Spleen (tissue), 11 donors: ENCODE results near the gene SCN9A. TPM values are rescaled to one million over a fixed set of nuclear protein-coding genes. Genes with fewer than 3 reads are reported as not detected.

Experiments
- DNase-seq: peaks from one replicate; pipeline ENCODE4 v3.0.0-alpha.2; 2020
- H3K27ac ChIP-seq, 8 donors: fragments of 200-600 bp; sonication (generic) in 7 of 8; 1 replicate in 4 of 8; 2 replicates in 4 of 8; pipeline versions ENCODE4 v1.5.0 to v1.8.0; 2016 to 2021; ENCODE audit warnings: inconsistent platforms in 4 of 8, mild to moderate bottlenecking in 4 of 8, moderate library complexity in 1 of 8
- H3K27me3 ChIP-seq, 7 donors: fragments of 200-600 bp; sonication (generic) in 6 of 7; replicated peaks in 1 of 7; 1 replicate in 4 of 7; 2 replicates in 3 of 7; pipeline versions ENCODE4 v1.5.0 to v1.8.0; 2016 to 2021; ENCODE audit warnings: inconsistent platforms in 3 of 7, mild to moderate bottlenecking in 1 of 7
- H3K36me3 ChIP-seq, 6 donors: fragments of 200-600 bp; sonication (generic) in 5 of 6; 1 replicate in 4 of 6; 2 replicates in 2 of 6; pipeline versions ENCODE4 v1.5.0 to v1.8.0; 2016 to 2021; ENCODE audit warnings: inconsistent platforms in 2 of 6
- H3K4me1 ChIP-seq, 6 donors: fragments of 200-600 bp; sonication (generic) in 5 of 6; 1 replicate in 3 of 6; 2 replicates in 3 of 6; pipeline versions ENCODE4 v1.5.0 to v1.8.0; 2016 to 2021; ENCODE audit warnings: inconsistent platforms in 3 of 6
- H3K4me3 ChIP-seq, 8 donors: fragments of 200-600 bp; sonication (generic) in 7 of 8; 1 replicate in 4 of 8; 2 replicates in 4 of 8; pipeline versions ENCODE4 v1.5.0 to v1.8.0; 2016 to 2021; ENCODE audit warnings: inconsistent platforms in 4 of 8, mild to moderate bottlenecking in 4 of 8, moderate library complexity in 2 of 8
- H3K9me3 ChIP-seq, 8 donors: fragments of 200-600 bp; sonication (generic) in 7 of 8; 1 replicate in 4 of 8; 2 replicates in 4 of 8; pipeline versions ENCODE4 v1.5.0 to v1.8.0; 2016 to 2021; ENCODE audit warnings: inconsistent platforms in 4 of 8
- CTCF ChIP-seq, 11 experiments: fragments of 200-600 bp in 7 of 11; fragments of 450-650 bp in 4 of 11; sonication (generic) in 4 of 11; IDR thresholded peaks in 8 of 11; conservative IDR thresholded peaks in 3 of 11; 1 replicate in 7 of 11; 2 replicates in 4 of 11; pipeline versions ENCODE4 v1.4.0 to v1.8.0; 2016 to 2021; ENCODE audit warnings: antibody characterized with exemption in 11 of 11, inconsistent platforms in 4 of 11, mild to moderate bottlenecking in 1 of 11
- POLR2A ChIP-seq, 3 donors: fragments of 450-650 bp; IDR thresholded peaks; one replicate each; pipeline ENCODE4 v1.5.1; 2017; ENCODE audit warnings: antibody characterized with exemption in 3 of 3, mild to moderate bottlenecking in 1 of 3
- POLR2AphosphoS5 ChIP-seq, 3 donors: sonication (generic); formaldehyde crosslinking; IDR thresholded peaks; one replicate each; pipeline ENCODE4 v1.5.1; 2017; ENCODE audit warnings: antibody characterized with exemption in 3 of 3
- WGBS, 5 donors: extraction: QIAGEN DNeasy Blood & Tissue Kit in 3 of 5; methylation state at CpG; one replicate each; pipeline versions ENCODE4 v1.1.5 to v1.1.7; 2013 to 2018; 5-methylcytosine and 5-hydroxymethylcytosine counted together
- intact Hi-C: fragments of 100-400 bp; cut with DNase I; formaldehyde crosslinking; loops from one replicate; pipeline ENCODE4 v1.15.0; 2023; ENCODE audit warnings: low total_unique reads
- polyA plus RNA-seq, 3 donors: library from polyadenylated mRNA; stranded (reverse); fragments of 200-250 nt; gene quantifications; one replicate each; pipeline ENCODE4 v1.2.1, GENCODE V29; 2013
- total RNA-seq, 7 donors: library from RNA; depleted of rRNA in 3 of 7; stranded (reverse); fragments of >200 nt in 3 of 7; fragmentation: NEBNext Ultra II Directional in 4 of 7; extraction: Animal tissue kit (Norgen Biotek cat#: 25700) in 4 of 7; gene quantifications; one replicate each; pipeline versions ENCODE4 v1.1.0 to v1.2.1, GENCODE V29; 2016 to 2021
- donor health status: healthy with polysubstance abuse.
- donor health status: DM: no; HTN: no; CAD: no; lungs with moderate emphysema.
- donor health status: DM: no; HTN: no; CAD: no.
- donor health status: Bipolar disorder and iron deficiency.
- donor health status: healthy.
- donor health status: DM: no; HTN: no; CAD: no.
- donor health status: DM: yes; HTN: yes; CAD: no.

The SCN9A gene
- total and polyA plus RNA-seq, 10 donors, result 0.76 to 27.9 (median 17.3) TPM

DNA sequence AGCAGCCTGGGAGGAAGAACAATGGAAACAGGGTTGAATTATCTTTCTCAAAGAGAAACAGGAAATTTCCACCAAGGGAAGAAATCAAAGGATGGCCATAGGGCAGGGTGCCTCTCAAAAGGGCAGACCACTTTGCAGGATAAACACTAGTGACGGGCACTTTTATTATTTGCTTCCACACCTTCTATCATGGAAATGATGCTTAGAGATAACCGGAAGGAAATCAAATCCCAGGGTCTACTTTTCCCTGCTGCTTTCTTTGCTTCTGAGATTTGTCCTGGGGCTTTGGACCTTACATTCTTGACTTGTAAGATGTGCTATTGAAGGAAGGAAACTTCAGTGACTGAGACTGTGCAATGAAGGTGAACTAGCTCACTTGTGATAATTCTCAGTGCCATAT lies 1.1 kb upstream of the SCN9A start:
- no peaks in the 10 kb centered on the region for H3K9me3 ChIP-seq
- no peak for TF ChIP-seq POLR2AphosphoS5 (IDR thresholded peaks at IDR 0.05)
- TF ChIP-seq CTCF (IDR thresholded peaks at IDR 0.05 in 8 of 11, conservative IDR thresholded peaks at IDR 0.05 in 3 of 11), result no peak
- no peak for TF ChIP-seq POLR2A (IDR thresholded peaks at IDR 0.05)
- H3K4me1 ChIP-seq, result peaks cover 0 to 37% (median 22%) of the 10 kb centered on the region in 6 donors
- no peaks in the 10 kb centered on the region for H3K36me3 ChIP-seq
- 69 to 78% (median 75%) methylated on average over 2 of the region's 2 CpGs for WGBS, 5 donors
- H3K27me3 ChIP-seq, result peaks cover 0 to 24% (median 5%) of the 10 kb centered on the region in 7 donors
- DNase-seq, result no peak
- intact Hi-C loops, result no loop called here
- H3K4me3 ChIP-seq, result peak overlapping the region in 4 of 8 donors; percentile 52 to 77 (median 70)
- H3K27ac ChIP-seq, result peak overlapping the region in 7 of 8 donors; percentile 37 to 83 (median 66)

- H3K27me3 ChIP-seq, result peaks cover 0 to 24% (median 5%) of the 10 kb centered on the region in 7 donors
- peak overlapping the region in 7 of 8 donors; percentile 49 to 77 (median 63) for H3K4me3 ChIP-seq
- 8 to 17% (median 10%) methylated on average over 11 of the region's 11 CpGs for WGBS, 5 donors
- no peaks in the 10 kb centered on the region for H3K9me3 ChIP-seq
- peak overlapping the region in 7 of 8 donors; percentile 37 to 83 (median 66) for H3K27ac ChIP-seq
- no peak for TF ChIP-seq POLR2AphosphoS5 (IDR thresholded peaks at IDR 0.05)
- TF ChIP-seq POLR2A (IDR thresholded peaks at IDR 0.05), result no peak
- TF ChIP-seq CTCF (IDR thresholded peaks at IDR 0.05 in 8 of 11, conservative IDR thresholded peaks at IDR 0.05 in 3 of 11), result no peak
- intact Hi-C loops, result no loop called here
- peaks cover 0 to 37% (median 22%) of the 10 kb centered on the region in 6 donors for H3K4me1 ChIP-seq
- no peak for DNase-seq
- H3K36me3 ChIP-seq, result no peaks in the 10 kb centered on the region
Measured at GRCh38 chr2:166376488-166376828, 714 bp upstream of the SCN9A start.

DNA sequence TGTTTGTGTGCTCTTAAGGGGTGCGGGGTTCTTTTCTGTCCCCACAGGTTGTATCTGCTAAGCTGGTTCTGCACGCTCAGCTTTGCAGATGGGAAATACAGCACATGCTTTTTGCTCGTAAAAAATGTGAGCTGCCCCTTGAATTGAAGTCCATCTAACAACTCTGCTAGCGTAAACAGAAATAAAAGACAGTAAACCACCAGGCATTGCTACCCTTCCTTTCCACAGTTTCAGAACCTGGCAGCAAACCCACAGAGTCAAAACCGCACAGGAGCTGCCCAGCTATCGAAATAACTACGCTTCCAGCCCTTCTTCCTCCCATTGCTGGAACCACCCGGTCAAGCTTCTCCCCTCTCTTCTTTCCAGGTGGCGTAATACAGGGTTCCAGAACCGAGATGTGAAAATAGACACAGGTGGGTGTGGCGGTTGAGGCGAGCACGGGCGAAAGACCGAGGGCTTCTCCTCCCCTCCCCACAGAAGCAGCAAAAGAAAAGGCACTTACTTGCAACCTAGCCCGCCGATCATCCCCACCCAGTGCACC lies 479 bp downstream of the SCN9A start:
- Histone ChIP-seq H3K27ac (peak overlapping the region in 7 of 8 donors; percentile 37 to 83 (median 66)), H3K4me1 (peaks cover 0 to 37% (median 22%) of the 10 kb centered on the region in 6 donors), H3K27me3 (peaks cover 0 to 24% (median 5%) of the 10 kb centered on the region in 7 donors), H3K9me3 (no peaks in the 10 kb centered on the region), H3K36me3 (no peaks in the 10 kb centered on the region), H3K4me3 (peak overlapping the region; percentile 48 to 77 (median 58))
- 0 to 2% (median 1%) methylated on average over 17 of the region's 17 CpGs for WGBS, 5 donors
- intact Hi-C loops, result no loop called here
- no peak for DNase-seq
- TF ChIP-seq POLR2AphosphoS5 (IDR thresholded peaks at IDR 0.05), result no peak
- no peak for TF ChIP-seq CTCF (IDR thresholded peaks at IDR 0.05 in 8 of 11, conservative IDR thresholded peaks at IDR 0.05 in 3 of 11)
- no peak for TF ChIP-seq POLR2A (IDR thresholded peaks at IDR 0.05)

DNA sequence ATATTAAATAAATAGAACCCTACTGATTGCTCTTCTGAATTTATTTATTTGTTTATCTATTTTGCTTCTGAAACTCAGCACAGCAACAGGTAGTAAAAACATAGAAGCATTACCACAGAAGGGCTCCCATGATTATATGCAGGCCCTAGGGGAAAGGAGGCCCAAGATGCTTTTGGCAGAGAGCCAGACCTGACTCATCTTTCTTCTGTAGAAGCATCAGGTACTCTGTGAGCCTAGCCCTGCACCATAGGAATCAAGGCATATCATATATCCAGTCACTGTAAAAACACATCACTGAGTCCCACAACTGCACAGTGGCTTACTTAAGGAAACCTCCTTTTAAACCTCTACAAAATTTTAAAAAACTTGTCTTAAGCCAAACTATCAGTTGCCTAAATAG lies 1.8 kb downstream of the SCN9A start:
- H3K27ac ChIP-seq, result no peak overlapping the region
- H3K36me3 ChIP-seq, result no peaks in the 10 kb centered on the region
- TF ChIP-seq CTCF (IDR thresholded peaks at IDR 0.05 in 8 of 11, conservative IDR thresholded peaks at IDR 0.05 in 3 of 11) (no peak), POLR2A (IDR thresholded peaks at IDR 0.05) (no peak), POLR2AphosphoS5 (IDR thresholded peaks at IDR 0.05) (no peak)
- peaks cover 0 to 24% (median 5%) of the 10 kb centered on the region in 7 donors for H3K27me3 ChIP-seq
- H3K9me3 ChIP-seq, result no peaks in the 10 kb centered on the region
- intact Hi-C loops, result no loop called here
- peaks cover 0 to 37% (median 22%) of the 10 kb centered on the region in 6 donors for H3K4me1 ChIP-seq
- no peak overlapping the region for H3K4me3 ChIP-seq
- no peak for DNase-seq
